ENCODE data around the gene PTPN21.

DNA sequence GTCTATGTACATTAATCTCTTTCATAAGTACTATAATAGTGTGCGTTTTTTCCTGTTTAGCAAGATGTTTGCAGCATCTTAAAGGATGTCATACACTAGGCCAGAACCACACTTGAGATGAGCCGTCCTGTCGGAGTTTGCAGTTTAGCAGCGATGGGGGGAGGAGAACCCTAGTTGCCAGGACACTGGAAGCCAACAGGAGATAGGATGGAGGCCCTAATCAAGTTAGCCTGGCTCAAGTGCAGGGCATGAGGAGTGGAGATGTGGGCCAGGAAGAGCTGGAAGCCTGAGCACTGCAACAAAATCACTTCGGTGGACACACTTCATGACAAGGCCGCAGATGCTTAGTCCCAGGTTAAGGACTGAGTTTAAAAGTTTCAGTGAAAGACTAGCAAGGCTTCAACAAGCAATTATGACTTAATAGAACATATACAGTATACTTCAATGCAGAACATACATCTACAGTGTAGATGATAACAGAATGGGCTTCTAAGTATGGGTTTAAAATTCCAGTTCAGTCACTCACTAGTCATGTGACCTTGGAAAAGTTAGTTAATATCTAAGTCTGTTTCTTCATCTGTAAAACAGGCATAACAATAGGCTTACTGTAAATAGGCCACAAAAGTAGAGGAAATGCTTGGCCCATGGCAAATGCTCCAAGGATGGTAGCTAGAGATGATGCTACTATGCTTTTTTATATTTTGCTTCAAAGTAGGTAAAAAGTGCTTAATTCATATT is 77.1 kb downstream of the PTPN21 start:
- TF ChIP-seq ETV6 (IDR thresholded peaks at IDR 0.05; ENCODE audit: borderline replicate concordance in 1 of 2, low read depth in 2 of 2, low read length in 1 of 2) (no peak), ETV6 (CRISPR knock-in tag; IDR thresholded peaks at IDR 0.05; ENCODE audit: borderline replicate concordance) (no peak), POLR3G (IDR thresholded peaks at IDR 0.05; ENCODE audit: extremely low read depth, insufficient read length, insufficient replicate concordance) (no peak), TBL1XR1 (IDR thresholded peaks at IDR 0.05; ENCODE audit: low read length in 2 of 2) (no peak), EP300 (IDR thresholded peaks at IDR 0.05; ENCODE audit: low read length) (no peak), ARHGAP35 (IDR thresholded peaks at IDR 0.05; ENCODE audit: partially characterized antibody) (no peak), MYC (IDR thresholded peaks at IDR 0.05; ENCODE audit: low read depth, low read length) (no peak), MYC (CRISPR knock-in tag; IDR thresholded peaks at IDR 0.05; ENCODE audit: borderline replicate concordance, low read depth) (no peak), PHB (CRISPR knock-in tag; IDR thresholded peaks at IDR 0.05) (no peak)
- TF ChIP-seq, protein P1, sequence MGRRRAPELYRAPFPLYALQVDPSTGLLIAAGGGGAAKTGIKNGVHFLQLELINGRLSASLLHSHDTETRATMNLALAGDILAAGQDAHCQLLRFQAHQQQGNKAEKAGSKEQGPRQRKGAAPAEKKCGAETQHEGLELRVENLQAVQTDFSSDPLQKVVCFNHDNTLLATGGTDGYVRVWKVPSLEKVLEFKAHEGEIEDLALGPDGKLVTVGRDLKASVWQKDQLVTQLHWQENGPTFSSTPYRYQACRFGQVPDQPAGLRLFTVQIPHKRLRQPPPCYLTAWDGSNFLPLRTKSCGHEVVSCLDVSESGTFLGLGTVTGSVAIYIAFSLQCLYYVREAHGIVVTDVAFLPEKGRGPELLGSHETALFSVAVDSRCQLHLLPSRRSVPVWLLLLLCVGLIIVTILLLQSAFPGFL (CRISPR knock-in tag; IDR thresholded peaks at IDR 0.05) = no peak
- TF ChIP-seq, protein P2, sequence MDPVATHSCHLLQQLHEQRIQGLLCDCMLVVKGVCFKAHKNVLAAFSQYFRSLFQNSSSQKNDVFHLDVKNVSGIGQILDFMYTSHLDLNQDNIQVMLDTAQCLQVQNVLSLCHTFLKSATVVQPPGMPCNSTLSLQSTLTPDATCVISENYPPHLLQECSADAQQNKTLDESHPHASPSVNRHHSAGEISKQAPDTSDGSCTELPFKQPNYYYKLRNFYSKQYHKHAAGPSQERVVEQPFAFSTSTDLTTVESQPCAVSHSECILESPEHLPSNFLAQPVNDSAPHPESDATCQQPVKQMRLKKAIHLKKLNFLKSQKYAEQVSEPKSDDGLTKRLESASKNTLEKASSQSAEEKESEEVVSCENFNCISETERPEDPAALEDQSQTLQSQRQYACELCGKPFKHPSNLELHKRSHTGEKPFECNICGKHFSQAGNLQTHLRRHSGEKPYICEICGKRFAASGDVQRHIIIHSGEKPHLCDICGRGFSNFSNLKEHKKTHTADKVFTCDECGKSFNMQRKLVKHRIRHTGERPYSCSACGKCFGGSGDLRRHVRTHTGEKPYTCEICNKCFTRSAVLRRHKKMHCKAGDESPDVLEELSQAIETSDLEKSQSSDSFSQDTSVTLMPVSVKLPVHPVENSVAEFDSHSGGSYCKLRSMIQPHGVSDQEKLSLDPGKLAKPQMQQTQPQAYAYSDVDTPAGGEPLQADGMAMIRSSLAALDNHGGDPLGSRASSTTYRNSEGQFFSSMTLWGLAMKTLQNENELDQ (CRISPR knock-in tag; IDR thresholded peaks at IDR 0.05; ENCODE audit: borderline replicate concordance) = no peak
